ENCODE measurements around the gene TBC1D10A. TPM values are rescaled to one million over a fixed set of nuclear protein-coding genes. Genes with fewer than 3 reads are reported as not detected.

Gene TBC1D10A
- polyA plus RNA-seq, 2 donors = 30.4 to 35.3 TPM

DNA sequence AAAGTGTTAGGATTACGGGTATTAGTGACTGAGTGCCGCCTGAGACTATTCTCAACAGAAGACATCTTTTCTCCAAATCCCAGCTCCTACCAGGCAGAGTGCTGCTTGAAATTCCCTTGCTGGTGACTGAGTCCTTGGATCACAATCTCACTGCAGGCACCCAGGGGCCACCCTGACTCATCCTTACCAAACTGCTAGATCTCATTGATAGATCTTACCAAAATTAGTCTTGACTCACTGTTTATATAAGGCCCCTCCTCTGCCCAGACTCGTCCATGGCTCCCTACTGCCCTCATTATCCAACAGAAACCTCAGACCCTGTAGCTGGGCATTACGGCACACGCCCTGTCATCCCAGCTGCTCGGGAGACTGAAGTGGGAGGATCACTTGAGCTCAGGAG lies 14.7 kb downstream of the TBC1D10A start:
- no peak overlapping the region for H3K4me3 ChIP-seq (ENCODE audit: low read depth in 1 of 2, low read length in 2 of 2)
- H3K27ac ChIP-seq (ENCODE audit: low read depth in 2 of 2, low read length in 1 of 2) = peak overlapping the region; percentile 93 to 99
- WGBS, 2 donors = 43 to 65% methylated on average over 6 of the region's 6 CpGs
- H3K4me1 ChIP-seq (ENCODE audit: control insufficient read depth in 2 of 2, insufficient read depth in 2 of 2, low read length in 1 of 2) = peaks cover 25 to 59% of the 10 kb centered on the region in 2 donors
- peaks cover 0 to 5% of the 10 kb centered on the region in 2 donors for H3K36me3 ChIP-seq (ENCODE audit: control insufficient read depth in 2 of 2, insufficient read depth in 2 of 2, low read length in 1 of 2)
- no peaks in the 10 kb centered on the region for H3K9me3 ChIP-seq (ENCODE audit: control insufficient read depth in 2 of 2, insufficient read depth in 1 of 2, low read depth in 1 of 2, low read length in 1 of 2)
- H3K27me3 ChIP-seq (ENCODE audit: control insufficient read depth in 1 of 2, insufficient read depth in 2 of 2, low read length in 2 of 2) = no peaks in the 10 kb centered on the region

DNA sequence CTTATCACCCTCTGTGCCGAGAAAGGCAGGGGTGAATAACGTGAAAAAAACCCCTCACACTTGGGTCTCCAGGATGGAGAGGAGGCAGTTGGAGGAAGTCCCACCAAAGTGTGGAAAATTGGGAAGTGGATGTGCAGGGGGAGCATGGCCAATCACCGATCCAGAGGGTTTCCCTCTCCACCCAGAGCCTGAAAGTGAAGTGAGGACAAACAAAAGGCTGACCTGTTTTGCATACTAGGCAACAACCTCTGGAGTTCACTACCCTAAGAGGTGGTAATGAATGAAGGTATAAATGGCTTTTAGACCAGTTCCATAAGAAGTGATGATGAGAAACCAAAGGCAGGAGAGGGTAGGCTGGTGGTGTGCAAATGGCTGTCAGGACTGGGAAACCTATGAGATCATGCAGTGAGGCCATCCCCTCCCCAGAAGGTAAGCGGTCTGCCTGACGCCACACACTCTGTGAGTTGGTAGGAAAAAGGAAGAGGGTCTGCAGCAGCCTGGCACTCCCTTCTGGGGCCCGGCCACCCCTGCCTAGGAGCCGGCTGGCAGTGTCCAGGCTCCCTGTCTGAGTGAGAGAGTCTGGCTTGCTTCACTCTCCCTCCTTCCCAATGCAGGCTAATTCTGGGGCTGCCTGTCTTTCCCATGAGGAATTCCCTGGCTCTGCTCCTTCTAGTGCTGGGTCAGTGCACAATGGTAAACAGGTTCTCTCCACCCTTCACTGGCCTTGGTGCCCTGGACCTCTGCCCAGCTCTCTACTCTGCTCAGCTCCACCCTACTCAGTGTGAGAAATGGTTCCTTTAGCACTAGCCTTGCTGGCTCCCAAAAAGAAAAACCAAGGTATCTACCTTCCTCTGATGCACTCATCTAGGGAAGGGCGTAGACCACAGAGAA lies 15.6 kb downstream of the TBC1D10A start:
- peaks cover 27 to 58% of the 10 kb centered on the region in 2 donors for H3K4me1 ChIP-seq (ENCODE audit: control insufficient read depth in 2 of 2, insufficient read depth in 2 of 2, low read length in 1 of 2)
- H3K27ac ChIP-seq (ENCODE audit: low read depth in 2 of 2, low read length in 1 of 2) = peak overlapping the region; percentile 93 to 99
- WGBS, 2 donors = 42 to 46% methylated on average over 8 of the region's 8 CpGs
- H3K4me3 ChIP-seq (ENCODE audit: low read depth in 1 of 2, low read length in 2 of 2) = no peak overlapping the region
- H3K9me3 ChIP-seq (ENCODE audit: control insufficient read depth in 2 of 2, insufficient read depth in 1 of 2, low read depth in 1 of 2, low read length in 1 of 2) = no peaks in the 10 kb centered on the region
- no peaks in the 10 kb centered on the region for H3K27me3 ChIP-seq (ENCODE audit: control insufficient read depth in 1 of 2, insufficient read depth in 2 of 2, low read length in 2 of 2)
- H3K36me3 ChIP-seq (ENCODE audit: control insufficient read depth in 2 of 2, insufficient read depth in 2 of 2, low read length in 1 of 2) = peaks cover 0 to 5% of the 10 kb centered on the region in 2 donors

DNA sequence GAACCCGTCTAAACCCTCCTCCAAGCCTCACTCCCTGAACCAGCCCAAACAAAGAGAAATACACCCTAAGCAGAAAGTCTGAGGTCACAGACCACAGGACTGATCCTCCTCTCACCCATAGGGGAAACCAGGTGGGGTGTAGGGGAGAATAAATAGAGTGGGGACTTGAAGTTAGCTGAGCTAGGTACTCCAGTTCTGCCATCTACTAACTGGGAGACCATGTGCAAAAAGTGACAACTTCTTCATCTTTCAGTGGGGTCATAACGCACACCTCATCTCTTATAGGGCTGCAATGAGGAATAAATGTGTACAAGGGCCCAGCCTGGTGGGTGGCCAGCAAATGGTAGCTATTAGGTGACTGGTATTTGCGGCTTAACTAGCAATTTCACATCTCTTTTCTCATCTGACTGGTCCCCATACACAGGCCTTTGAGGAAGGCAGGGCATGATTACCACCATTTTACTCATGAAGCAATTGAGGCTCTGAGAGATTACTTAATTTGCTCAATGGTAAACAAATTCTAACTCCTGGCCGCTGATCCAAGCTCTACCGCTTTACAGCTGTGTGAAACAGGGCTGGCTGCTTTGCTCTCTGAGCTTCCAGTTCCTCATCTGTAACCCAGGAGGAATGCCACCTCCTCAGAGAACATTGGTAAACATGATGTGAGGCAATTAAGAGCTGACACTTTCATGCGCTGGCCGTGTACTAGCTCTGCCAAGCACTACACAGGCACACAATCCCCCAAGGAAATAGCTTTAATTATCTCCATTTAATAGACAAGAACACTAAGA lies 16.6 kb downstream of the TBC1D10A start:
- Histone ChIP-seq H3K9me3 (ENCODE audit: control insufficient read depth in 2 of 2, insufficient read depth in 1 of 2, low read depth in 1 of 2, low read length in 1 of 2) (no peaks in the 10 kb centered on the region), H3K36me3 (ENCODE audit: control insufficient read depth in 2 of 2, insufficient read depth in 2 of 2, low read length in 1 of 2) (no peaks in the 10 kb centered on the region), H3K27ac (ENCODE audit: low read depth in 2 of 2, low read length in 1 of 2) (peak overlapping the region; percentile 93 to 99), H3K4me3 (ENCODE audit: low read depth in 1 of 2, low read length in 2 of 2) (no peak overlapping the region), H3K27me3 (ENCODE audit: control insufficient read depth in 1 of 2, insufficient read depth in 2 of 2, low read length in 2 of 2) (no peaks in the 10 kb centered on the region), H3K4me1 (ENCODE audit: control insufficient read depth in 2 of 2, insufficient read depth in 2 of 2, low read length in 1 of 2) (peaks cover 32 to 59% of the 10 kb centered on the region in 2 donors)
- 44 to 46% methylated on average over 7 of the region's 7 CpGs for WGBS, 2 donors

DNA sequence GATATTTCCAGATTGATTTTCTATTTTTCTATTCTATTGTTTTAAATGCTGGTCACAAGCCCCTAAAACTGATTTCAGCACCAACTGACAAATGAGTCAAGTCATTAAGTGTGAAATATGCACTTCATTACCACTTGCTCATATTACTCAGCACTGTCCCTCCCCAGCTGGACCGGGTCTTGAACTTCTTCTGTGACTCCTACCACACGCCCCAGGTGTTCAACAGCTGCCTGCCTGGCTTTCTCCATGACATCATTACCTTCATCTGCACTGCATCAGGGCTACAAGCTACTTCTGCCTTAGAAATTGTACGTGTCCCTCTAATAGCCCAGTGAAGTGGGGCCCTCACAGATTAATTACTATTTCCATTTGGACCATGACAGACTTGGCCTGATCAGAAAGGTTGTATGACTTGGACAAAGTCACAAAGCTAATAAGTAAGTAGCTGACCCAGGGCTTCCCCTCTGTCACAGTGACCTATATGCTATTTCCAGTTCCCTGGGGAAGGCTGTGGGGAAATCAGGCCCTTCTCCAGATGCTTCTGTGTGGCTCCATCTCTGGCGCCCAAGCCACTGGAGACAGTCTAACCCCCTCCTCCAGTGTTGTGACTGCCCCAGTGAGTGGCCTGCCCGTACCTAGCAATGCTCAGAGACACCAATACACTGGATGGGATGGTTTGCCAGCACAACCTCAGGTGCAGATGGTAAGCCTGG lies 18.1 kb downstream of the TBC1D10A start:
- Histone ChIP-seq H3K4me1 (ENCODE audit: control insufficient read depth in 2 of 2, insufficient read depth in 2 of 2, low read length in 1 of 2) (peaks cover 34 to 63% of the 10 kb centered on the region in 2 donors), H3K36me3 (ENCODE audit: control insufficient read depth in 2 of 2, insufficient read depth in 2 of 2, low read length in 1 of 2) (no peaks in the 10 kb centered on the region), H3K27me3 (ENCODE audit: control insufficient read depth in 1 of 2, insufficient read depth in 2 of 2, low read length in 2 of 2) (no peaks in the 10 kb centered on the region), H3K9me3 (ENCODE audit: control insufficient read depth in 2 of 2, insufficient read depth in 1 of 2, low read depth in 1 of 2, low read length in 1 of 2) (no peaks in the 10 kb centered on the region), H3K27ac (ENCODE audit: low read depth in 2 of 2, low read length in 1 of 2) (peak overlapping the region; percentile 93 to 99), H3K4me3 (ENCODE audit: low read depth in 1 of 2, low read length in 2 of 2) (no peak overlapping the region)
- 64 to 67% methylated on average over 5 of the region's 5 CpGs for WGBS, 2 donors

DNA sequence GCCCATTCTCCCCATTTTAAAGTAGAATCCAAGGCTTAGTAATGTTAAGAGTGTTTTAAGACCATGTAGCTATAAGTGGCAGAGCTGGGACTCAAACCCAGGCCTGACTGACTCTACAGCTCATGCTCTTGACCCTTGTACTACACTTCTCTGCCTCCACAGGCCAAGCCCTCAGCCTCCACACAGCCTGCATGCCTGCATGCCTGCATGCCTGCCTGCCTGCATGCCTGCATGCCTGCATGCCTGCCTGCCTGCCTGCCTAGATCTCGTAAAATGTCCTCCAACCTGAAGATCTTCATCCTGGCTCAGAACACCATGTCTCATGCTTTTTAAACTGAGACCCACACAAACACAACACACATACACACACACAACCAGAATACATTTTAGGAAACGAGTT lies 18.6 kb downstream of the TBC1D10A start:
- Histone ChIP-seq H3K4me1 (ENCODE audit: control insufficient read depth in 2 of 2, insufficient read depth in 2 of 2, low read length in 1 of 2) (peaks cover 34 to 69% of the 10 kb centered on the region in 2 donors), H3K36me3 (ENCODE audit: control insufficient read depth in 2 of 2, insufficient read depth in 2 of 2, low read length in 1 of 2) (peaks cover 0 to 5% of the 10 kb centered on the region in 2 donors), H3K27ac (ENCODE audit: low read depth in 2 of 2, low read length in 1 of 2) (peak overlapping the region; percentile 86 to 93), H3K4me3 (ENCODE audit: low read depth in 1 of 2, low read length in 2 of 2) (no peak overlapping the region), H3K27me3 (ENCODE audit: control insufficient read depth in 1 of 2, insufficient read depth in 2 of 2, low read length in 2 of 2) (no peaks in the 10 kb centered on the region), H3K9me3 (ENCODE audit: control insufficient read depth in 2 of 2, insufficient read depth in 1 of 2, low read depth in 1 of 2, low read length in 1 of 2) (no peaks in the 10 kb centered on the region)
- WGBS, 2 donors = 59 to 63% methylated on average over 2 of the region's 2 CpGs

DNA sequence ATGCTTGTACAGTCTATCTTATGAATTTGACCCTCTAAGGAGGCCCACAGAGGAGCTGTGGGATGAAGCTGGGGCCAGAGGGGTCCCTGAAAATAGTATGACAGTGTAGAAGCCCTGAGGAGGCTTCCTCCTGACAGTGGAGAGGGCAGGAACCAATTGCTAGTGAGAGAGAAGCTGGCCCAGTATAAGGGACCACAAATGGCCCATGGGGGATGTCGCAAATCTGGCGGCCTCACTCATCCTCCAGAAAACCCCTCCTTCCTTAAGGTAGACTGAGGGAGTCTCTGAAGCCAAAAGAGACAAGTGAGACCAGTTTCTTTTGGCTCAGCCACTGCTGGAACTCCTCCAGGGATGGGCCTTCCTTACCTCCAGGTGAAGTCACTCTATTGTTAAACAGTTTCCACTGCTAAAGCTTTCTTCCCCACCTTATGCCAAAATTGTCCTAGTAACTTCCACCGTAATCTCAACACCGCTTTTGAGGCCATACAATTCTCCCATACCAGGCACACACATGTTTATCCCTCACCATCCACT lies 19.6 kb downstream of the TBC1D10A start:
- Histone ChIP-seq H3K4me3 (ENCODE audit: low read depth in 1 of 2, low read length in 2 of 2) (no peak overlapping the region), H3K9me3 (ENCODE audit: control insufficient read depth in 2 of 2, insufficient read depth in 1 of 2, low read depth in 1 of 2, low read length in 1 of 2) (no peaks in the 10 kb centered on the region), H3K4me1 (ENCODE audit: control insufficient read depth in 2 of 2, insufficient read depth in 2 of 2, low read length in 1 of 2) (peaks cover 37 to 69% of the 10 kb centered on the region in 2 donors), H3K36me3 (ENCODE audit: control insufficient read depth in 2 of 2, insufficient read depth in 2 of 2, low read length in 1 of 2) (peaks cover 0 to 5% of the 10 kb centered on the region in 2 donors), H3K27me3 (ENCODE audit: control insufficient read depth in 1 of 2, insufficient read depth in 2 of 2, low read length in 2 of 2) (no peaks in the 10 kb centered on the region), H3K27ac (ENCODE audit: low read depth in 2 of 2, low read length in 1 of 2) (peak overlapping the region; percentile 91 to 97)
- 42 to 58% methylated on average over 4 of the region's 4 CpGs for WGBS, 2 donors

DNA sequence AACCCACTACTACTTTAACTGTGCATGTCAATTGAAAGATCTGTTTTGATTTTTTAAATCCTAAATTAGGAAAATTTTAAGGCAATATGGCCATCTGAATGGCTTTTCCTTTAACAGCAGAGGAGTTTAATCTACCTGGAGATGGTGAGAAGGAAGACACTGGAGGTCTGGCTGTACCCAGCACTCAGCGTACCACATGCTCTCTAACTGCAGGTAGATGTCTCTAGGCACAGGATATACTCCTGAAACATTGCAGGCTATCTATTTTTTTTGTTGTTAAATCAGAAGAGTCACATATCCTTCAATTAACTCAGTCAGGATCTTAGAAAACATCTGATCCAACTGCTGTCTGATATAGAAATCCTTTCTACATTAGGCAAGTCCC lies 20.1 kb downstream of the TBC1D10A start:
- H3K4me3 ChIP-seq (ENCODE audit: low read depth in 1 of 2, low read length in 2 of 2) = no peak overlapping the region
- peaks cover 0 to 8% of the 10 kb centered on the region in 2 donors for H3K36me3 ChIP-seq (ENCODE audit: control insufficient read depth in 2 of 2, insufficient read depth in 2 of 2, low read length in 1 of 2)
- no peaks in the 10 kb centered on the region for H3K27me3 ChIP-seq (ENCODE audit: control insufficient read depth in 1 of 2, insufficient read depth in 2 of 2, low read length in 2 of 2)
- no peaks in the 10 kb centered on the region for H3K9me3 ChIP-seq (ENCODE audit: control insufficient read depth in 2 of 2, insufficient read depth in 1 of 2, low read depth in 1 of 2, low read length in 1 of 2)
- H3K27ac ChIP-seq (ENCODE audit: low read depth in 2 of 2, low read length in 1 of 2) = peak overlapping the region; percentile 91 to 97
- H3K4me1 ChIP-seq (ENCODE audit: control insufficient read depth in 2 of 2, insufficient read depth in 2 of 2, low read length in 1 of 2) = peaks cover 37 to 69% of the 10 kb centered on the region in 2 donors
- WGBS, 2 donors = 75 to 80% methylated on average over 1 of the region's 1 CpG

DNA sequence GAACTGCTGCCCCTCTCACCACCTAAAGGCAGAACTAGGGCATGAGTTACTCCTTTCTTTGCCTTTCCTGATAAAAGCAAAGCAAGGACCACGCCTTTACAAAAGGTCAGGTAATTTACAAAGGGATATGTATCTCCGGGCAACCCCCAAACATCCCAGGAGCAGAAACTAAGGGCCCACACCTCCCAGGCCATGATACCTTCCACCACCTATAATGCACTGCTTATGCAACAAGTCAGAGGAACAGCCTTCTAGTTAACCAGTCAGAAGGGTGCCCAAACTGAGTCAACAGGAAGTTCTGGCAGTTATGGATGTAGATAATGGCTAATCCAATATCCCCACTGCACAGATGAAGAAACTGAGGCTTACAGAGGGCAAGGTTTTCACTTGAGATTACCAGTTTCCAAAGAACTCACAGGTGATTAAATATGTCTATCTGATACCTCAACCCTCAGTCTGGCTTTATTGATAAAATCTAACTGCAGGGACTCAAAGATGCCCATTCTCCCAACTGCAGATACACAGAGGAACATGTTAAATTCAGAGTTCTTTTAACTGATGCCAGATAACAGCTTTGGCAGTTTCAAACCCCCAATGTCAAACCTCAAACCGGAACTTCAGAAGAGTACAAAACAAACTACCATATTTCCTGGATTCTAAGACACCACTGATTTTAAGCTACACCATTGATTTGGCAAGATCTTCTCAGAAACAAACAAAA lies 20.7 kb downstream of the TBC1D10A start:
- 26 to 29% methylated on average over 3 of the region's 3 CpGs for WGBS, 2 donors
- Histone ChIP-seq H3K27ac (ENCODE audit: low read depth in 2 of 2, low read length in 1 of 2) (peak overlapping the region; percentile 96 to 99), H3K4me3 (ENCODE audit: low read depth in 1 of 2, low read length in 2 of 2) (peak overlapping the region; percentile 1 to 5)

More for the DNA sequence above, 20.7 kb downstream of the TBC1D10A start:
- Histone ChIP-seq H3K36me3 (ENCODE audit: control insufficient read depth in 2 of 2, insufficient read depth in 2 of 2, low read length in 1 of 2) (peaks cover 0 to 12% of the 10 kb centered on the region in 2 donors), H3K9me3 (ENCODE audit: control insufficient read depth in 2 of 2, insufficient read depth in 1 of 2, low read depth in 1 of 2, low read length in 1 of 2) (no peaks in the 10 kb centered on the region), H3K4me1 (ENCODE audit: control insufficient read depth in 2 of 2, insufficient read depth in 2 of 2, low read length in 1 of 2) (peaks cover 35 to 68% of the 10 kb centered on the region in 2 donors), H3K27me3 (ENCODE audit: control insufficient read depth in 1 of 2, insufficient read depth in 2 of 2, low read length in 2 of 2) (no peaks in the 10 kb centered on the region)
